HG02642 (cell line): Measurements from ENCODE around the gene EFNA5.

Experiments
- ATAC-seq: cut with Tn5 transposase; IDR thresholded peaks from one replicate; pipeline ENCODE4 v1.9.1; 2021; ENCODE audit warnings: mild to moderate bottlenecking; ENCODE audit not compliant: unreplicated experiment, poor library complexity

Gene EFNA5

GRCh38 chr5:107555425-107556090 lies 115.2 kb downstream of the EFNA5 start:
- no peak for ATAC-seq

DNA sequence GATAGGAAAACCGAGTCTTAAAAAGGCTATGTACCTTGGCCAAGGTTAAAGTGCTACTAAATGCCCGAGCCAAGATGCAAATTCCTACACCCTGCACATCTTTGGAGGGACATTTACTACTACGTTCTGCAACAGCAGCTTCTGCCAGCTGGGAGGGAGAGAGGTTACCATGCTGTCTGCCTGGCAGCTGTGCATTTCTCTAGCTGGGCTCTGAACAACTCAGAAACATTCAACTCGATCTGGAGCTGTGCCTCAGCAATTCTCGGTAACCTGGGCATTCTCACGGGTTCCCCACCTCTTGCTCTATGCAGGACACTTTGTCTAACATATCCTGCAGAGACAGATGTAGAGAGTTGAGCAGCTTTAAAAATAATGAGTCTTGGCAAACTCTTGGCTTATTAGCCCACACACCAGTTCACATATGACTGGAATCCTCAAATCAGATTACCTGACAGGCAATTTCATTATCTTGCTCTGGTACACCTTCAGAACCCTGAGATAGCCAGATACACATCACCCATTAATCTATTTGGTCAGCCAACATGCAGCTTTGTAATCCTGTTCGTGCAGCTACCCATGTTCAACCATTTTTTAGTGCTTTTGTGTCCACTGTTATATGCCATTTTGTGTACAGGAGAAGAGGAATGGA lies 115.8 kb downstream of the EFNA5 start:
- ATAC-seq, result no peak

- no peak for ATAC-seq
Observed at GRCh38 chr5:107553117-107553555, 117.6 kb downstream of the EFNA5 start.

GRCh38 chr5:107551088-107551487 lies 119.6 kb downstream of the EFNA5 start:
- no peak for ATAC-seq

GRCh38 chr5:107549567-107549966 lies 121.2 kb downstream of the EFNA5 start:
- no peak for ATAC-seq

- no peak for ATAC-seq
Observed at GRCh38 chr5:107548477-107548876, 122.3 kb downstream of the EFNA5 start.

GRCh38 chr5:107546719-107547118 lies 124.0 kb downstream of the EFNA5 start:
- ATAC-seq, result no peak

DNA sequence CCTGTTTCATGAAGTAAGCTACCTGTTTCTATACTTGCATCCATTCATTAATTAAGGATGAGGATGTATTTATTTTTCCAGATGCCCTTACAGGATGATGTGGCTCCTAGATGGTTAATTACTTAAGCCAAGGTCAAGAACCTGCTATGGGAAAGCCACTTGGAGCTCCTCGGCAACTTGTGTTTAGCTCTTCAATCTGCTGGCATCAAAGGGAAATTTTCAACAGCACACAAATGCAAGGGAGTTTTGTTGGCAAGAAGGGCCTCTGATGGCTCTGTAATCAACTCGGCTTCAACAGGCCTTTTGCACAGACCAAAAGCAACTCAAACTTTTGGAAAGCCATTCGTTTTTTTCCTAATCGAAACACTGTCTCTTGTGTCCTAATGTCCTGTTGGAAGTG lies 125.3 kb downstream of the EFNA5 start:
- ATAC-seq, result no peak

DNA sequence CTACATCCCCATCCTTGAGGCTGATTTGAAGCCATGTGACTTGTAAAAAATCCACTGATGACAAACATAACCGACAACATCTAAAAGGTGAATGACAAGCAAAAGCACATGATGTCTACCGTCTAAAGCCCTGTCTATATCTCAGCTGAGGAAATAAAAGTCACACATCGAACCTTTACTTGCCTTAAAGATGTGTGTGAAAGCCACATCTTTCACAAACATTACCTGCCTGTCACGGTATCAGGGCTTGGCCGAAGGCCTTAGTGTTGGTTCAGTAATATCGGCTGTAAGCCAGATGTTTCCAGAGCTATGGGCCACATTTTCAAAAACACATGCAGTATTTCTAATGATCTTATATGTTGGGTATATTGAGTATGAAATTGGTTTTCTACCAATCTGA lies 125.8 kb downstream of the EFNA5 start:
- ATAC-seq, result no peak

- no peak for ATAC-seq
Observed at GRCh38 chr5:107544476-107544875, 126.3 kb downstream of the EFNA5 start.

DNA sequence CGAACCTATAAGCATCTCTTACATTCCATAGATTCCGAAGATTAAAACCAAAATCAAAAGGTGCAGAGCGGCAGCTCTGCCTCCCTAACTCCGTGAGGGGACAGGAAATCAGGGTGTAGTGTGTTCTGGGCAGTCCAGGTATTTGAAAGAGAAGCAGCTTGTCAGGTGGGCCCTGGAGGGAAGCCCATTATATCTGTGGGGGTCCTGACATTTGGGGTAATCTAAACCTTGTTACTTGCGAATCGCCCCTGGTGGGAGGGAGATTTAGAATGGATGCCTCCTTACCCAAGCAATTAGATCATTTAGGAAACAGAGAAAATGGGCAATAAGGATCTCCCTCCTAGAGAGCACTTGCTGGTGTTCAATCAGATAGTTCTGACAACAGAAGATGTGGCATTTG lies 126.9 kb downstream of the EFNA5 start:
- no peak for ATAC-seq

DNA sequence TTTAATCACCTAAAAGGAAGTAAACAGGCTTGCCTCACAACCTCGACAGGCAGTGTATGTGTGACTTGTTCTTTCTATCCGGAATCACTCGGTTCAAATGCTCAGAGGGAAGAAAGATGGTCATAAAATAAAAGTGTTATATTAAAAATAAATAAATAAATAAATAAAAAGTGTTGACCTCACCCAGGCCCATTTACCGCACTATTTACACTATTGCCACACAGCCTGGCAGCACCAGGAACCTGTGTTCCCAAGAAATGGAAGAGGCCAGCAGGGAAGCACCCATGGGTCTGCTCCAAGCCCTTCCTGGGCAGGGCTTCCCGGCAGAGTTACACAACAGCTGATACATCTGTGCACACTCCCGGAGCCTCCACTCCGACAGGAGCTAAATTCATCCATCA lies 127.9 kb downstream of the EFNA5 start:
- ATAC-seq, result no peak

DNA sequence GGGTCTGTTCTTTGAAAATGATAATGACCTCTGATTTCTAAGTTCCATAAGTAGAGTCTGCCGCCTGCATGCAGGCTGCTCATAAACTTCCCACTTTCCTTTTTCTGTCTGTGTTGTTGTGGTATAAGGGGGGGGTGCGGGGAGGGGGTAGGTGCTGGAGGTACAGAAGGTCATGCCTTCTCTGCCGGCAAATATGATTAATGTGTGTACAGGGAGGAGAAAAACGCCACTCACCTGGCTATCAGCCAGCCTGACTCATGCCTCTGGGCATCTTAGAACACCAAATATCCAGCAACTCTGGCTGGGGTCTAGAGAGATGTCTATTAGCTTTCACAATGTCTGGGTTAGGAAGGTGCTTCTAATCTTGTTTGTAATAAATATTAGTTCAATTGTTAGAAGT lies 128.3 kb downstream of the EFNA5 start:
- ATAC-seq, result no peak

DNA sequence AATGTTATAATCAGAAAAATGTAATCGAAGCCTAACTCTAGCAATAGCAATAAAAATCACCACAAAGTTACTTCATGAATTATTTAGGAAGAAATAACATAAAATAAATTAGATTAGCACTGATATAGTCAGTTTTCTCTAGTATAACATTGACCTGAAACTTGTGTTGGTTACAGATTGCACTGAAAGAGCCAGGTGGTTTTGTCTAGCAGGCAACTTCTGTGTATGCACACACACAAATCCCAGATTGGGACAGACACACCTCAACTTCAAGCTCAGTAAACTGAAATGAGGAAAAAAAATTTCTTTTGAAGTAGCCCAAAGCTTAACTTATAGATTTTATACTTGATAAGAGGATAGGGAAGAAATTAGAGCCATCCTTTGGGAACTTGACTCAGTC lies 129.3 kb downstream of the EFNA5 start:
- no peak for ATAC-seq

DNA sequence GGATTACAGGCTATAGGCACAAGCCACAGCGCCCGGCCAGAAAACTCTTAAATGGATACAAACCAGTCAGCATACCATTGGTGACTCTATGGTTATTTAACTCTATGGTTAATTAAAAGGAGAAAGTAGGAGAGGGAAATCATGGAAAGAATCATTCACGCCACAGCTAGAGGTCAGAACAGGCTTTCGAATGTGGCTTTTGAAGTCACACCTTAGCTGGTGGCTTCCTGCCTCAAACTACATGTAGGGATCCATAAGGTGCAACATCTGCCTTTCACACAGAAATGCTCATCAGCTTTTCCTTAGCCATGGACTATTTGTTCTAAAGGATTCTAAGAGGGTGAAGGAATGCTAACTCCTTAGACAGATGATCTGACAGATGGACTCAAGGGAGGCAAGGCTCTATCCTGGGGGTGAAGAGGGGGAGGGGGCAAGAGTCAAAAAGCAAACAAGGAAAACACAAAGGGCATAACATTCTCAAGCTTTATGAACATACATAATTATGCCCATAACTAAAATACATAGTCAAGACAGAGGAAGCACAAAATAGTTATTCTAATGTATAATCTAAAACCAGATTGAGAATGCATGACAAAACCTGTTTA lies 130.9 kb downstream of the EFNA5 start:
- ATAC-seq, result no peak

- ATAC-seq, result no peak
Observed at GRCh38 chr5:107538805-107539445, 131.8 kb downstream of the EFNA5 start.

DNA sequence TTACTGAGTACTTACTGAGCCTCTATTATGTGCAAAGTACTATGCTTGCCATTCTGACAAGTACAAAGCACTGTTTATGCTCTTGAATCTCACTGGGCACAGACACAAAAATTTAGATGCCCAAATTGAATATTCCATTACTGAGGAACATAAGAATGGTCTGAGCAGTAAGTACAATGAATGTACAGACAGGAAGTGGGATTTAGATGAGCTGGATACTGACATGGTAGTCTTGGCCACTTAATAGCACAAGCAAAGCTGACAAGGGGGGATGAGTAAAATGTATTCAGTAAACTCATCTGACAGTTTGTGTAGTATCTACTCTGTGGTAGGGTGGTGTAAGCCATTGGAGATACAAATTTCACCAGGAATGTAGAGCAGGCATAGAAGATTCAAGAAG lies 132.4 kb downstream of the EFNA5 start:
- no peak for ATAC-seq

GRCh38 chr5:107535849-107536248 lies 134.9 kb downstream of the EFNA5 start:
- no peak for ATAC-seq

DNA sequence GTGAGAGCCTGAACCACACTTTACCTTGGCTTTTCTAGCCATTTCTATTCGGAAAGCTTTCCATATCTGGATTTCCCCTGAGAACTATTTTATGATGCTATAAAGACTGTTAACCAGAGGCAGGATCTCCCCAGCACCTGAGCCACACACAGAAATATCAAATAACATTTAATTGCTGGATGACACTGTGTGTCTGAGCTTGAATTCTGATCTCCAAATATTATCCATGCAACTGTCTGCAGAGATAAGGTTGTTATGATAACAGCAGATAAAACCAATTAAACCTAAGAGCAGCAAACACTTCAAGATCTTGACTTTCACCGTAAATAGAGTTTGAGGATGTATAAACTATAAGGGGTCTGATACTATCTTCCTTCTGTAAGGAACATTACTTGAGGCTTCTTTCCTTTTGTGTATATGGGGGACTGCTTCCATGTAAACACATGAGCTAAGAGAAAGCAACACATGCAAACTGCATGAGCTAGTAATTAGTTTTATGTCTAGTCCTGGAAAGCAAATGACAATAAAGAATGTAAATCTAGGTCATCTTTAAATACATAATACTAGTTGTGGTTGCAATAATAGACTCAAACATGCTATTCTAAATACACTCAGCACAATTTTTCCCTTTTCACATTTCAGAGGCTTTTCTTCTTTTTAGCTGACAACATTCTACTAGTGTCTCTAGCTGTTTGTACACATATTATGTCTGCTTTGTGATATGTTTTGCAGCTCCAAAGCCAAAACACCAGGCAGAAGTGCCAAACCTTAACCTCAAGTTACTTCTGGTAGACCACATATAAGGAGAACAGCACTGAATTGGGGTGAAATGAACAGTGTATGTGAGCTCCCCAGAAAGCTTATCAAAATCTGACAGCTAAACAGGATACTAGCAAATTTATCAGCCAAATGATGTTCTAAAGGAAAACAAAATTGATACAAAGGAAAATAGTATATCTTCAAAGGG lies 136.5 kb downstream of the EFNA5 start:
- ATAC-seq, result no peak

GRCh38 chr5:107532916-107533315 lies 137.8 kb downstream of the EFNA5 start:
- no peak for ATAC-seq
